HG03095 (cell line): ENCODE measurements around the gene ERBB4.

ENCODE experiments used
- ATAC-seq: cut with Tn5 transposase; IDR thresholded peaks from one replicate; pipeline ENCODE4 v1.9.1; 2021; ENCODE audit warnings: moderate library complexity; ENCODE audit not compliant: unreplicated experiment

The ERBB4 gene

DNA sequence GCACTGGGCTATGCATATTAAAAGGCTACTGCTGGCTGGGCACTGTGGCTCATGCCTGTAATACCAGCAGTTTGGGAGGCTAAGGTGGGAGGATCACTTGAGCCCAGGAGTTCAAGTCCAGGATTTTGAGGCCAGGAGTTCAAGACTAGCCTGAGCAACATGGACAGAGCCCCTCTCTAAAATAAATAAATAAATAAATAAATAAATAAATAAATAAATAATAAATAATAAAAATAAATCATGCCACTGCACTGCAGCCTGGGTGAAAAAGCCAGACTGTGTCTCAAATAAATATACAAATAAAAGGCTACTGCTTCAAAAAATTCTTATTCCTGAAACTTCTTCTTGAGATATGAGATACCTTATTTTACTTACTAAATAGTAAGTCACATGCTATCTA, 439.6 kb downstream of the ERBB4 start:
- ATAC-seq = no peak

DNA sequence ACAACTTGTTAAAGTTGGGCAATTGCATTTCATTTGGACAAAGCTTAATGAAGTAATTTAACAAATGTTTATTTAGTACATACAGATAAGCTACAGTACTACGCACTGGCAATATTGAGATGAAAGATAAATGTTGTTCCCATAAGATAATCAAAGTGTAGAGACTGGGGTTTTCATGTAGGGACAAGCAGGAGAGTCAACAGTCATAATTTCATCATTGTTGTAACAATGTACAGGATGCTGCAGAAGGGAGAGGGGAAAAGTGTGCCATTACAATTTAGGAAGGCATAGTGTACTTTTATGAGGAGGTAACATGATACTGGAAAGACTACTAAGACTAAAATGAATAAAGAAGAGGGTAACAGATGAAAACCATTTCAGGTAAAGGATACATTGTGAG, 441.6 kb downstream of the ERBB4 start:
- ATAC-seq = no peak

DNA sequence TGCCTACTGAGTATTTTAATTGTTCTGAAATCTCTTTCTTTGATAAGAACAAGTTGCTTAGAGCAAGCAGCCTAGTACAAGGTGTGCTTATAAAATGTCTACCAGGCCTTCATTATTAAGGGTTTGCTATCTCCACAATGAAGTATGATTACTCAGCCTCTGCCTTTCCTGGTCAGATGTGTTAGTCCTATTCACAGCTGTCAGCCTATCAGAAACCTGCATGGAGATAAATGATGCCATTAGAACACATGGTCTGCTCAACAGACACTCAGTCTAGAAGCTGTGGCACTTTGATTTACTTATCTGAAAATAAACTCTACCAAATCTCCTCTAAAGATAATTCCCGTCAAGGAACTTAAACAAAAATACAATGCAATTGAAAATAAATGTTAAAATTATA, 448.7 kb downstream of the ERBB4 start:
- no peak for ATAC-seq

DNA sequence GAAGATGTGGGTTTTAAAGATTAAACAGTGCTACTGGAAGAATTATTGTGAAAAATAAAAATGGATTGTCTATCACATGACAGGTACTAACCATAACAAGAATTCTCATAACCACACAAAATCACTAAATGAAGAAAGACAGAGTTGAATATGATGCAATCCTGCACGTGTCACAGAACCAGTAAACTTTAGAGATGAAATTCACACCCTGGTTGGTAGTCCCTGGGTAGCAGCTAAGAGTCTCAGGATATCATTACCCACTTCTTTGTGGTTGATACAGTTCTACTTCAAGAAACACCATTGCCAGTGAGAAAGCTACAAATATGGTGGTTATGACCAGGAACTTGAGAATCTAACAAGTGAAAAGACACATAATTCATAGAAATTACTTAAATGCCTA, 450.2 kb downstream of the ERBB4 start:
- no peak for ATAC-seq

DNA sequence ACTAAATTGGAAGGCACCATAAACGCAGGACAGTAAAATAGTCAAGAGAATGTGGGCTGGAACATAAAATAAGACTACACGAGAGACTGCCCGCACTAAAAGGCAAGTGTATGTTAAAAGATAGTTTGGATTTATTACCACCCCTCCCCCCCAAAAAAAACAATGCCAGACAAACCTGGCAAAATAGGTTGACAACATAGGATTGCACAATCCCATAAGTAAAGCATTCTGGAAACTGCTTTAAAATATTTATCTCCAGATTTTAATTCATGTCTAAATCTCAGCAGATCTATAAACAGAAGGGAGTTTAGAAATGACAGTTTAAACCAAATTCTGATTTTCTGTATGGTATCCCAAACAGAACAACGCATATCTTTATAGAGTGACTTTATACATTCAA, 455.1 kb downstream of the ERBB4 start:
- no peak for ATAC-seq

DNA sequence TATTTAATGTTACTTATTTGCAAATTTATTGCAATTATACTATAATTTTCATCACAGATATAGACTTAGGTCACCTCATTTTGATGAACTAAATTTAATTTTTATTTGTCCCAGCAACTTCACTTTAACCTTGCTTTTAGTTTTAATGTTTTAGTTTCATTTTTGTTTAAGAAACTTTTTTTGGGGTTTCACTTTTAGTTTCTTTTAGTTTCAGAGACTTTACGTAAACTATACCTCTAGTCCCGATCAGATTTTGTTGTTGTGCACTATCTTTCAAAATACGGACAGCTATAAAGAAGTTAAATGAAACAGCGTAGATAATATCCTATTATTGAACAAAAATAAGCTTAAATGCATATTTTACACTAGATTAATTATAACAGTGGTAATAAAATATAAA, 460.5 kb downstream of the ERBB4 start:
- peak; percentile 81 for ATAC-seq

DNA sequence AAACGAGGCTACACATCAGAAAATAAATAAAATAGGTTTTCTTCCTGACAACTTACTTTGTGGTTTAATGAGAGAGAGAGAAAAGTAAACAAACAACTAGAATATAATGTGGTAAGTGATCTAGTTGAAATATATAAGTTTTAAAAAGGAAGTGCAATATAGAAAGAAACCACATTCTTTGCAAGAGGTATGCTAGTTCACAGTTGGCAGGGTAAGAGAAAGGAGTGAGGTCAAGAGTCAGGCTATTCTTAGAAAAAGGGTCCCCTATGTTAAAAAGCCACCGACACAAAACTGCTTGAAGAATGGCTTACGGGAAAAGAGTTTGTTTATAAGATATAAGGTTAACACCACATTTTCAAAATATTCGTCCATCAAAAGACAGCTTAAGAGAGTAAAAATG, 462.1 kb downstream of the ERBB4 start:
- ATAC-seq = no peak

DNA sequence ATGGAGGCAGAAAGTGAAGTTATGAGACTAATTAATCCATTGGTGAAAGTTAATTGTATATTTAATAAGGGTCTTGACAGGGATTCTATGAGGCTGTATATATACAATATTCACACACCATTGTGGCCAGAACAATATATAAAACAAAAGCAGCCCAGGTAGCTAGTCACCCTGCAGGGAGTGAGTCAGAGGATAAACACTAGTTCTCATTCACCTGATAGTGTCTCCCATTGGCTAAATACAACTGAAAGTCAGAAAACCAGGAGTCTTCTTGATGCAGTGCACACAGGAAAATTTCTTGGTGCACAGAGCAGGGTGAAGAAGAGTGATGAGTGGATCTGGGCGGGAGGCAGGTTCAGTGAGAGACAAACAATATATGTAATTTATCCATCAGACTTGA, 465.2 kb downstream of the ERBB4 start:
- no peak for ATAC-seq

DNA sequence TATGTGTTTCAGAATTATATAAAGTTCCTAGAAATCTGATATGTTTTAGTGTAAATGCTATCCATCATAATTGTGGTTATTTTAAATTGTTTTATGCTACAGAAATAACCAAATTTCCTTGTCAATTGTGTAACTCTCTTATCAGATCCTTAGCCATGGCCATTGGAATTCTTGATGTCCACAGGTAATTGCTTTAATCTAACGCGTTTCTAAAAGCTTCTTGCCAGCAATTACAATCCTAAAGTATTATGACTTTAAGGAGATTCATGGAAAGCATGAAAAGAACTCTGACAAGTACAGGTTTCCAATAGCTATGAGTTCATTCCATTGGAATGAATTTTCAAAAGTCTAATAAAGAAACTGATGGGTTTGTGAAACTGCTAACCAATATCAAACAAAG, 472.1 kb downstream of the ERBB4 start:
- no peak for ATAC-seq

DNA sequence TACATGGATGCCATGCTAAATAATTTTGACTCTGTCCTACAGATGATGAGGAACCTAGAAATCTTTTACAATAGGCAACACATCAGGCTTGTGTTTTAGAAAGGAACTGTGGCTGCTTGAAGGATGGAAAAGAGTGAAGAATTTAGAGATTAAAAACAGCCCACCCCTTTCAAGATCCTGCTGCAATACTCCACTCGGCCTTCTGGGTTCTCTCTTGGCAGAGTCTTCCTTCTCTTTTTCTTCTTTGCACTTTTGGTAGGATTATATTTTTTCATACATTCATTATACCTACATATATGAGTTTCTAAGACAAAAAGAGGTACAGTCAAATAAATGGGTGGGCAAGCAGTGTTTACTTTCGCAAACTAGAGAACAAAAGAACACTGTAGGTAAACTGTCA, 474.3 kb downstream of the ERBB4 start:
- ATAC-seq = no peak

DNA sequence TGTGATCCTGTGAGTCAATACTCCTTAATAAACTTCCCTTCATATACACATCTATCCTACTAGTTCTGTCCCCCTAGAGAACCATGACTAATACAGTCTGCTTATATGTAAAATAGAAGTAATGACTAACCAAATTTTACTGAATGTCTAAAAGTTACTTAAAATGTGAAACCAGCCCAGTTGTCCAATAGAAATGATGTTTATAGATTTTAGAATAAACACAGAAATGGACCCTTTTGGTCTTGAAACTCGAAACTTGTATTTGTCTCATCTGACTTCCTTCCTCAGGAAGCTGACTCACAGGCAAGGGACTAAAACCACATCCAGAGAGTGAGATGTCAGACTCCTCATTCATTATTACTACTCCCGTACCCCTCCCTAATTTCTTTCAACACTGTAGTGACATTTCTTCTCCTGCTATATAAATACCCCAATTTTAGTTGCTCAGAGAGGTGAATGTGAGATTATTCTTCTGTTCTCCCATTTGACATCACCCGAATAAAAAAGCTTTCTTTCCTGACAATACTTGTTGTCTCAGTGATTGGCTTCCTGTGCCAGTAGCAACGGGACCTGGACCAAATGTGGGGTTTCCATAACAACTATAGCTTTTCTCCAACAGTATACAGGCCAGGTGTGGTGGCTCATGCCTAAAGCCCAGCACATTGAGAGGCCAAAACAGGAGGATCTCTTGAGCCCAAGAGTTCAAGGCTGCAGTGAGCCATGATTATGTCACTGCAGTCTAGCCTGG, 486.0 kb downstream of the ERBB4 start:
- ATAC-seq = peak; percentile 60

DNA sequence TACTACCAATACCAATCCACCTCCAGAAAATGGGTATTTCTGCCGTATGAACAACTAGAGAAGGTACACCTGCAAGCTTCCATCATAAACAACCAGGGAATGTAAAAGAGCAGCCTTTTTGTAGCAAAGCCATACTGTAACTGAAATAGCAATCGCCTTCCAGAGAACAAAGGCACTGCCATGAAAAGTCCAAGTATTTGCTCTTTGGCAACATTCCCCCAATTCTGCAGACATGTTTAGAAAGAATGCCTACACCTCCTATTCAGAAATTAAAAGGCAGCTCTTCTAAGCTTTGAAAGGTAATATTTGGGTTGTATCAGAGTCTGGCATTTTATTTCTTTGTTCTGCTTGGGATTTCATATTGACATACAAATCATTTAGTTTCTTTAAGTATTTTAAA, 487.7 kb downstream of the ERBB4 start:
- ATAC-seq = no peak

DNA sequence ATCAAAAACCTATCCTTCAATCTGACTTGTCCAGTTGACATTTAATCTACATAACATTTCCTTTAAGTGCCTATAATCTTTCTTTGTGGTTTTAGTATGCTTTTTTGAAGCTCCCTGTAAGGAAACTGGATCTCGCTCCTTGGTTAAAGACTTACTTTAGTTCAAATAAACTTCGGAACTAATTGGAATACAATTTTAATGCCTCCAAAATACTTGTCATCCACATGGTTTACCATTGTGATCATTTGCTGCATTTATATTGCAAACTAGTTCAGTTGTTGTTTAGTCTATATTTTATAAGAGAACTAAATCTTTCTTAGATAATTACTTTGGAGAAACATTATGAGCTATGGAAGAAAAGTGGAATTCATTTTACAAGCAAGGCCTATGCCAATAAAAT, 496.0 kb downstream of the ERBB4 start:
- ATAC-seq = no peak

DNA sequence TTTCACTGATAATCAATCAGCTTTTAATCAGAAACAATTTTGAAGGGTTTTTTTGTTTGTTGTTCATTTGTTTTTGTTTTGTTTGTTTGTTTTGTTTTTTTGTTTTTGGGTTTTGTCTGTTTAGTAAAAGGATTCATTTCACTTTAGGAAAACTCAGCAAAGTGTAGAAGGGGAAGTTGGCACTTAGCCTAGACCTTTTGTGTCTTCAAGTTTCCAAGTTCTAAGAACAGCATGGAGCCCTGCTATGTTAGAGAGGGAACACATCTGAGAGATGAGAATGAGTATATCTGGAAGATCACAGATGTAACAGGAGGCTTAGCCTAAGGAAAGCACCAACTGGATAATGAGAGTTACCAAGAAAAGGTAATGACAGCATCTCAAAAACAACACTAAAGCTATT, 501.5 kb downstream of the ERBB4 start:
- ATAC-seq = no peak

DNA sequence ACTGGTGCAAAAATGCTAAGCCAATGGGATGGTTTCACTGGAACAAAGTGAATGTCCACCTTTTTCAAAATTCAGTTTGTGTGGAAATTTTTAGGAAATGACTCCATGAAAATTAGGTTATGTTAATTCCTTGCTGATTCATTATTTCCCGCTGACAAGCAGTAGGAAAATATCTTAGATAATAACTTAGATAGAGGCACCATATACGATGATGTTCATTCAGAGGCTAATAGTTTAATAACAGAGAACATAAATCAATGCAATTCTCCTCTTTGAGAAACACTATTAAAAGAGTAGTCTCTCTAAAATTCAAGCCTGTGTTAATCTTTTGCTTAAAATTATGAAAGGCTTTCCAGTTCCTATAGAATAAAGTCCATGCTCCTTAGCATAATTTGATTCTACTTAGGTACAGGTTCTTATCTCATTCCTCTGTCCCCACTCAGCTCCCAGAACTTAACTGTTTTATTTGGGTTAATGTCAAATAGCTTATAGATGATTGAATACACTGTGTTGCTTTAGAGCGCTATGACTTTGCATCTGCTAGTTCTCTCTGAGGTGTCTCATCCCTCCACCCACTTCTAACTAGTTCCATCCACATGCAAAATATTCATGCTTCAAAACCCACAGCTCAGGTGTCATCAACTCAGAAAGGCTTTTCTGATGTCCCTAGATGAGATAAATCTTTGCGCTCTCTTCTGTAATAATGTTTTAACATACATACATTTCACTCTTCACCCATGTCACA, 503.6 kb downstream of the ERBB4 start:
- ATAC-seq = no peak

DNA sequence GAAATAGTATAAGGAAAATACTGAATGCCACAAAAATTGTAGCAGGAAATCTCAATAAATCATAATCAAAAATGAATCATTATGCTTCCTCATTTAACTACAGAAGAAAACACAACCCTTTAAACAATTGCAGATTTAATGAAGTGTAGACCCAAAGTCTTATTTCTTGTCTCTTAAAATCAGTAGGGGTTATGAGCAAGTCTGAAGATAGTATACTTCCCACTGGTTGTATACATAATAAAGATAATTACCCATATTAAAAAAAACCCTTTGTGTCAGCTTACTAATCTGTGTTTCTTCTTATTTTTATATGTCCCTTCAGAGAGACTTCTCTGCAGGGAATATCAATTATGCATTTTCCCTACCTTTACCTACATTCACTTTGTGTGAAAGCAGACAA, 504.7 kb downstream of the ERBB4 start:
- ATAC-seq = no peak

DNA sequence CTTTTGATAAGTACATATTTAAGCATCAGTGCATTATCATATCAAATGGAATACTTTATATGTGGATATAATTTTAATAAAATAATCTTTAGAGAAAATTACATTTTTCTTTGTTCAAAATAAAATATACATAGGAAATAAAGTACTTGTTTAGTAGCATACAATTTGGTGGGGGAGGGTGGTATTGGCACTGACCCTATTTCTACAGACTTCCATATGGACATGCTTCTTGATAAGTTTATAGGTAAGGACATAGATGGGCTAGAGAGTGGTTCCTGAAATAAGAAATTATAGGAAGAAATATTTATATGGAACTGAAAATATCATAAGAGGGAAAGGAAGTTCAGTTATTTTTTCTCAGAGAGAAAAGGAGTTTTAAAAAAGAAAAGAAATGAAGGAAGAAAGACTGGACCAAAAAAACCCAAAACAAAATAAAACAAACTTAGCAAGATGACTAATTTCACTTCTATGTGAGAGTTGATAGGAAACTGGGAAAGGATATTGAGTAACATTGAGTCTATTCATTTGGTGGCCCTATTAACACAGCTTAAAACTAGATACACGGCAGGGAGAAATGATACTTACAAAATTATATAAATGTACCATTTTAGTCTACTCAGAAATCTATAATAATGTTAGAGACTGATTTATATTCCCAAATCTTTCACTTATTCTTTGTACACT, 505.9 kb downstream of the ERBB4 start:
- no peak for ATAC-seq

DNA sequence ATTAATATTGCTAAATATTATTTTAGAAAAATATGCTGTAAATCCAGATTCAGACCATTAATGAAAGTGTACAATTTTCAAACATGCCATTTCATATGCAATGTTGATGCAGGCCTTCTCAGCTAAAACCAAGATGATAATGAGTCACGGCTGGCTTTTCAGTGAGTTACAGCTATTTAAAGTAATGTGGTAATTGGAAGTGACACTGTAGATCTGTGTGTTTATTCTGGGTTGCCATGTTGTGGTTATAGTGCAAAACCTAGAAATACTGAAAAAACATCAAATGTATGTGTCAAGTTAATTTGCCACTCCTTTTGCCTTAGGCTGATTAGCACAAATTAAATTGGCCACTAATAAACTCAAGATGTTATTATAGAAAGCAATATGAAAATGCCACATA, 506.6 kb downstream of the ERBB4 start:
- ATAC-seq = no peak

DNA sequence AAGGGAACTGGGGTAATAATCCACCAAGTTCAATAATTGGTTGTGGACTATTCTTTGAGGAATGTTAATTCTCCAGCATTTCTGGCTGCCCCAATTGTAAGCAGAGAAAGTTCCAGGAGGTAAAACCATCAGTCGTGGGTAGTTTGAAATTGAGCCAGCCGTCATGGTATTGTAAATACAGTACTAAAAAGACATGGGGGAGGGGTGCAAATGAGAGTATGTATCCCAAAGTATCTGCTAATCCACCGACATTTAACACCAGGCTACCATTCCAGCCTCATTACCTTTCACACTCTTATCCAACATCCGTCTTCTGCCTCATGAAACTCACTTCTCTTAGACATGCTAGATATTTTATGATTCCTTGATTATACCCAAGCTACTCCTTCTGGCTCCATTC, 507.9 kb downstream of the ERBB4 start:
- no peak for ATAC-seq

DNA sequence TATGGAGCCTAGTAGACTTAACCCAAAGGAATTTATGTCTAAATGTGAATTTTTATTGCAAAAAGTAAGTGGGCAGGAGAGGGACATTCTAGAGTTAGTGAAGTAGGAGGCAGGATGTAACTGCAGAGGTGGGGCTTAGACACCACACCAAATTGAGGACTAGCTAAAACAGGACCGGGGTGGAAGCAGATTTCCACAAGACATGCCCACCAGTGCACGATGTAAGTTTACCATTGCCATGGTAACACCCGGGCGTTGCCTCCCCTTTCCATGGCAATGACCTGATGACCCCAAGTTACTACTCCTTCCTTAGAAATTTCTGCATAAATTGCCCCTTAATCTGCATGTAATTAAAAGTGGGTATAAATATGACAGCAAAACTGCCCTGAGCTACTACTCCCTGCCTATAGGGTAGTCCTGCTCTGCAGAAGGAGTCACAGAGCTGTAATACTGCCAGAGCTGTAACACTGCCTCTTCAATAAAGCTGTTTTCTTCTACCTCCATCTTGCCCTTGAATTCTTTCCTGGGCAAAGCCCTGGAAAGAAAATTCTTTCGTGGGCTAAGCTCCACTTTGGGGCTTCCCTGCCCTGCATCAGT, 509.7 kb downstream of the ERBB4 start:
- no peak for ATAC-seq

DNA sequence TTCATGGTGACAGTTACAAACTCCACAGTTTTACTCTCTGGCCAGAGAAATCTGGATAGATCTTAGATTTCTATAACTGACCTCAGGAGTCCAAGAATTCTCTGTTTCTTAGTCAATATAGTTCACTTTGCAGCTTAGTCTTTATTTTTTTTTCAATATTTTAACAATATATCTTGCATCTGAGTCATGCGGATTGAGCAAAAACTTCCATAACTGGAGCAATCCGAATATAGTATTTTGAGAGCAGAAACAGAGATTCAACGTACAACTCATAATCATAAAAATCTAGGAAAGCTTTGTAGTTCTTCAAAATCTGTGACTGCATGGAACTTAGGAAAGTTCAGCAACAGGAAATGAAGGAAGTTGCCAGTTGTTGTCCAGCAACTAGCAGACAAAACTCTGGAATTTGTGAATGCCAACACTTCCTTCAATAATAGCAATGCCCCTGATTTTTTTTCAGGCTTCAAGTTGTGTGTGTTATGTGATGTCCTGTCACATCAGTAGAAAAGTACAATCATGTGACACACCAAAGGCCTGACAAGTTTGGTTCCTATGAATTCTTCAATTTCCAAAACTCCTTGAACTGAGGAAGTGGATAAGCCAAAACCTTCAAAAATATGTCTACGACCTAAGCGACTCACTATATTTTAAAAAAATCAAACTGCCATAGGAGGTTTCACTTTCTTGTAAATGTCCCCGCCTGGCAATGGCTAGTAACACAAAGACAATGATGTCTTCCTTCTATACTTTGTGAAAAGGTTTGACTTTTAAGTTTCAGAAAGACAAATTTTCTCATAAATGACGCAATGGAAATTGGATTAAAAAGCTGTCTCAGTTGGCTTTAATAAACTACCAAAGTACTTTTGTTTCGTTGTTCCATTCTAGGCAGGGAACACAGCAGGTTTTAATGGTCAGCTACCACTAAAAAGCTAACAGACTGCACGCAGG, 510.6 kb downstream of the ERBB4 start:
- no peak for ATAC-seq
